GM19099 (cell line): ENCODE results near the gene ACER3.

Experiments used
- POLR2A ChIP-seq: IDR thresholded peaks from 3 replicates; pipeline ENCODE4 v1.6.1; 2011; ENCODE audit warnings: low read depth; ENCODE audit not compliant: insufficient read length; ENCODE audit errors: extremely low read depth

The ACER3 gene

DNA sequence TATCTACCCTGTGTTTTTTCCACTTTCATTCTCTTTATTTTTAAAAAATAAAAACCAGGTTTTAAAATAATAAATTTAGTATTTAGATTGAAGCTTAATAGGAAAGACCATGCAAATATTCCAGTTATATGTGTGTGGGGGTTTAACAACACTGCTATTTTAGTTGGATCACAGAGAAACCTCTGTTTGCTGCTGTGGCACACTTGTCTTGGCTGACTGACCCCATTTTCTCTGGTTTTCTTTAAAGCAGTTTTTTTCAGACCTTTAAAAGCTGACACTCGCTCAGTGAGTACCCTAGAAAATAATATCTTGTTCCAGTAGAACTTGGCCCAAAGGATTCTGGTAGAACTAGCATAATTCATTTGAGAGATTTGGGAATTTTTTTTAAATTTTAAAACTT, 31.6 kb downstream of the ACER3 start:
- TF ChIP-seq POLR2A: no peak

DNA sequence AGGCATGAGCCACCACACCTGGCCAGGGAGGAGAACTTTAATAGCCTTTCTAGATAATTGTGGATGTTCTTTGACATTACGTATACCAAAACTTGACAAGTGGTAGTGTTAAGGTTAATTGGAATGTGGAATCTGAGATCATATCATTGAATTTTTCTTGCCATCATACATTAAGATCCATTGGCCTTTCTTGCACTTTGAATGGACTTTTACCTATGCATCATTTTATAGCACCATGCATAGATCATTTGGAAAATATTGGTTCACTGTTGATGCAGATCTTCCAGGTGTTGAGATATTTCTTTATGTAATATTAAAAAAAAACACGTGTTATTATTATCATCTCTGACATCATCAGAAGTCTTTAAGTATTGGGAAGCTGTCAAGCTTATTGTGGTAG, 36.5 kb downstream of the ACER3 start:
- no peak for TF ChIP-seq POLR2A

DNA sequence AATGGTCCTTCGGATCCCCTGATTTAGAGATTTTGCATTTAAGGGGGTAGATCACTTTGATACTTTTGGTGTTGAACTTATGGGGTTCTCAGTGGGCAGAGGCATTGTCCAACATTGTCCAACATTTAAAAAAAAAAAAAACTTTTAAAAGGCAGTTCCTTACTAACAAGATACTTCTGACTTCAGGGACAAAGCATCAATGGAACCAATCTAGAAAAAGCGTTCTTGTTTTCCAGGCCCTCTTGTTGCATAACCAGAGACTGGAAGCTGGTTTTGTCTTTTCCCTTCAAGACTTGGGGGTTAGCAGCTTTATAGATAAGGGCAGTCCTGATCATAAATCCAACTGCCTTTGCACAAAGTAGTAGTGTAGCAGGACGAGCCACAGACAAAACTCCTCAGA, 40.4 kb downstream of the ACER3 start:
- TF ChIP-seq POLR2A: no peak

DNA sequence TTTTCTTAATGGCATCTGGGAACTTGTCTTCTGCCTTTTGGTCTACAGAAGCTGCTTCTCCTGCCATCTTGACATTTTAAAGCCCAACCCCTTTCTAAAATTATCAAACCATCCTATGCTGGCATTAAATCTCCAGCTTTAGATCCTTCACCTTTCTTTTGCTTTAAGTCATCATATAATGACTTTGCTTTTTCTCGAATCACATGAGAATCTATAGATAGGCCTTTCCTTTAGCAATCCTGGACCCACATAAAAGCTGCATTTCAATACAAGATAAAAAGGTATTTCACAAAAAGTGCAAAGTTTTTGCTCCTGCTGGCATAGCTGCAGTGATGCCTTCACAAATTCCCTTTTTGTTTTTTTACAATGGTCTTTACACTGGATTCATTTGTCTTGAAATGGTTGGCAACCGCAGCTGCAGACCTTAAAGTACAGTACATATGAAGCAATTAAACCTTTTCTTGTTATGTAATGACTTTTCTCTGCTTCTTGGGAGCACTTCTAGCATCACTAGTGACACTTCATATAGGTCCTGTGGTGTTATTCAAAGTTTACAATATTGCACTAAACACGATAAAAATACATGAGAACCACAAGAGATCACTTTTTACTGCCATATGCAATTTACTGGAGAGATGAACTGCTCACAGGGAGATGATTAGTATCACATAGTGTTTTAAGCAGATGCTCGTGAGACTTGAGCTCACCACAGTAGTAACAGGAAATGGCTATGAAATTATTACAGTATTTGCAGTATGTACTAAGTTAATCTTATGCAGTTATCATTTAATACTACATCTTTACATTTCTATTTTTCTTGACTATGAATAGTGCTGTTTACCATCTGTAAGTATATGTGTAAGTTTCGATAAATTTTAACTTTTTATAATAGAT, 41.6 kb downstream of the ACER3 start:
- TF ChIP-seq POLR2A: no peak

DNA sequence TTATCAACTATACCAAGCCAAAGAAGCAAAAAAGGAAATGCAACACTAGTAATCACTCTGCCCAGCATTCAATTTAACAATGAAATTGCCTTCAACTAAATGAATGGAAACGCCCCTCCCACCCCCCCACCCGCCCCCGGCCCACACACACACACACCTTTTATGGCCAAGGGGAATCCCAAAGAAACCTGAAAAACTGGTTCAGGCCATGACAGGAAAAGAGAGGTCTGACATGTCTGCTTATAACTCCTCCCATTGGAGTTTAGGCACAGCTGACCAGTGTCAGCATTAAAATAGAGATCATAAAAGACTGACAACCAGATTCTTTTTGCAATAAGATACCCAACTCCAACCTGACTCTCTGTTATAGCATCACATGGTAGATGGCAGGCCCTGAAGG, 42.6 kb downstream of the ACER3 start:
- TF ChIP-seq POLR2A: no peak

DNA sequence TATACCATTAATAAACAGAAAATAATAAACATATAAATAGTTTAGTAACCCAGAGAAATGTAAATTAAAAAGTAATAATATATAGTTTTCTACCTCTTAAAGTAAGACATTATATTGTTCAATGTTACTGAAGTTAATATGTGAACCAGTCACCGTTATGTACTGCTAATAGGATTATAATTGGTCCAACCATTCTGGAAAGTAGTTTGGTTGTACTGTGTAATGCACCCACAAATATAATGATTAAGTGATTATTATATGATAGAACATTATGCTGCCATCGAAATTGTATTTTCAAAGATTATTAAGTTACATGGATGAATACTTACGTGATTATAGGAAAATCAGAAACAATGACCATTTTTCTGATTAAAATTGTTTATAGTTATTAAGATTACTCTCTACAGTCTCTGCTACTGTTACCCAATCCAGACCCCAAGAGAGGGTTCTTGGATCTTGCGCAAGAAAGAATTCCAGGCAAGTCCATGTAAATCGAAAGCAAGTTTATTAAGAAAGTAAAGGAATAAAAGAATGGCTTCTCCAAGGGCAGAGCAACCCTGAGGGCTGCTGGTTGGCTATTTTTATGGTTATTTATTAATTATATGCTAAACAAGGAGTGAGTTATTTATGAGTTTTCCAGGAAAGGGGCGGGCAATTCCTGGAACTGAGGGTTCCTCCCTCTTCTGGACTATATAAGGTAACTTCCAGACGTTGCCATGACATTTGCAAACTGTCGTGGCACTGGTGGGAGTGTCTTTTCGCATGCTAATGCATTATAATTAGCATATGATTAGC, 50.1 kb downstream of the ACER3 start:
- TF ChIP-seq POLR2A: no peak

DNA sequence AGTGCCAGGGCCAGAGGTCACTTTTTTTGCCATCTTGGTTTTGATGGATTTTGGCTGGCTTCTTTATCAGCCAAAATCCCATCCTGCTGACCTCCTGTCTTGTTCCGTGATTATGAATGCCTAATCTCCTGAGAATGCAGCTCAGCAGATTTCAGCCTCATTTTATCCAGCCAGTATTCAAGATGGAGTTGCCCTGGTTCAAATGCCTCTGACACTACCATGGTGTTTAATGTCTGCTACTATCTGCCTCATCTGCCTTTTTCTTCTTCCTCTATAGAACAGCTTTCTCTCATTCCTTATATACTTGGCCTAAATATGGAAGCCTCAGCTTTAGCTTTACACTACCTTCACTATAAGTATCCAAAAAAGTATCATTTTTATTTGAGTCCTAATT, 50.7 kb downstream of the ACER3 start:
- TF ChIP-seq POLR2A: no peak

DNA sequence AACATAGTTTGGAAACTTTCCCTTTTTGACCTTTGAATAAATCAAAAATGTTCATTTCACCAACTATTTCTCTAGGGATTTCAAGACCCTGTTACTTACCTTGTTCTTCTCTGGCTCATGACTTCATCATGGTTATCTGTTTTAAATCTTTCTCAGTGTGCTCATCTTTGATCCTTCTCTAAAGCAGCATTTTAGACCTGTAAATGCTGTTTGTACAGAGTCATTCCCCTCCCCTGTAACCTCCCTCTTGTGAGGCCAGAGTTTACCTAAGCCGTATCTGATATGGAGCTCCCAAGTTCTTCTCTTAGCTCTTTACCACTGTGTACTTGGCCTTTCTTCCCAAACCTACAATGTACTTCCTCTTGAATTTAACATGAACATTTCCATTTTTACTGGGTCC, 56.0 kb downstream of the ACER3 start:
- no peak for TF ChIP-seq POLR2A

DNA sequence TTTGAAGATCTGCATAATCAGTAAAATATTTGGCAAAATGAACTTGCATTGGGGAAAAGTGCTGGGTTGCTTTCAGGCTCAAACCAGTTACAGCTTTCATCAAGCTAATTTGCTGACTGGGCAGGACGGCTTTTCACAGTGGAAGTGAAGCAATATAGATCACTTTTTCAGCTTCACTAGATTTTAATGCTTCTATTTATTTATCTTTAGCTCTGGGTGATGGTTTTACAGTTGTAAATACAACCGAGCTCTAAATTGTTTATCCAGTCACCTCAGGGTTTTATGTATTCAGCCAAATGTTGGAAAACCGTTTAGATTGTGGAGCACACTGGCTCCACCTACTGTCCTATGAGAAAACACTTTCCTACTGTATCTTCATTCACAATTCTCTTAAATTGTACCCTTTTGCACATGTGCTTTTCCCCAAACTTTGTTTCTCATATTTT, 58.2 kb downstream of the ACER3 start:
- no peak for TF ChIP-seq POLR2A

DNA sequence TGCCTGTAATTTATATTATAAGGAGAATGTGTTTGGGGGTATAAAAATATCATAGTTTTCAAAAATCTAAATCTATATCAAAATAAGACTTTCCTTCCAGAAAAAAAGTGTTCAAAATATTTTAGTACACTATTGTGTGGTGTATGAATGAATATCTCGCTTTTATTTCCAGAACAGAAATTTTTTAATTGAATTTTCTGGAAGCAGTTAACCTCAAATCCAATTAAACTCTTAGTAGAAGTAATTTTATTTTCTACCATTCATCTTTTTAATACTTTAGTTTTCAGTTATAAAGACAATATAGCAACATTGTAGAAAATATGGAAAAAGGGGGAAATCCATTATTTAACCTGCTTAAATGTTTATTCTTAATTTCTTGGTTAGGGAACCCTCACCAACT, 58.7 kb downstream of the ACER3 start:
- TF ChIP-seq POLR2A: no peak

DNA sequence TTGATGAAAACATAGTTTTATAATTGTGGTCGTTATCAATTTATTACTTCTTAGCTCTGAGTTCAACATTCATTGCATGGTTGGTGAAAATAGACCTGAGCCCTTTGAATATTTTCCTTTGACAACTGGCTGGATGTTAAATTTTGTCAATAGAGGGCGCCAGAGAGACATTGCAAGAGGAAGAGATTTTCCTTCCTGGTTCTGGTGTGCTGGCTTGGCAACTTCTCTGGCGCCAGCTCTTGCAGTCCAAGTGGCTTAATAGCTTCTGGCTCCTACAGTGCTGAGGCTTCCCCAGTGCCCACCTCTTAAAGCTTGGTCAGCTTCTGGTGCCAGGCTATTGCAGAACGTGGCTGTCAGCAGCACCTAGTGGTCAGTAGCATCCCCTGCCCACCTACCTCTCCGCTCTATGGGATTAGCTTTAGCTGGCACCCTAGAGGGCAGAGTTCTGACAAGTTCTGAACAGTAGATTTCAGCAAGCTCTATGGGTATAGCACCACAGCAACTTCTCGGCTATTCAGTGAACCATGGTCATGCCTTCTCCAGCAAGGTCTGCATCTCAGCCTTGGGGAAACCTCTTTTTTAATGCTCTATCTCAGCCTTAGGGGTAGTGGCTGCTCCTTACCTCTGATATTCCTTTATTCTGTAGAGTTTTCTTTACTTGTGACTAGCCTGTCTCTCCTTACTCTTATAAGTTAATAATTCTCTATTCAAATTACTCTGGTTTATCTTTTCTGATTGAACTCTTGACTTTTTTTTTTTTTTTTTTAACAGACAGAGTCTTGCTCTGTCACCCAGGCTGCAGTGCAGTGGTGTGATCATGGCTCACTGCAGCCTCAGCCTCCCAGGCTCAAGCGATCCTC, 59.4 kb downstream of the ACER3 start:
- TF ChIP-seq POLR2A: no peak

DNA sequence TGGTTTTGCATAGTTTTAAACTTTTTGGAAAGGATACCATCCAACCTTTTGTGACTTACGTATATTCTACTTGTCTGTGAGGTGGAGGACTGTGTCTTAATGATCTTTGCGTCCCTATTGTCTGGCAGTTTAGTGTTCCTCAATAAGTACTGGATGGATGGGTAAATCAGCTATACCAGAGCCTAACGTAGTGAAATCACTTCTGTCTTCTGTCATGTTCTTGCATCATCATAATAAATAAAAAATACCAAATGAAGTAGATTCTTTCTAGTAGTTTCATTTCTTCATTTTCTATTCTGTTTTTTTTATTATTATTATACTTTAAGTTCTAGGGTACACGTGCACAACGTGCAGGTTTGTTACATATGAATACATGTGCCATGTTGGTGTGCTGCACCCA, 66.4 kb downstream of the ACER3 start:
- TF ChIP-seq POLR2A: no peak

DNA sequence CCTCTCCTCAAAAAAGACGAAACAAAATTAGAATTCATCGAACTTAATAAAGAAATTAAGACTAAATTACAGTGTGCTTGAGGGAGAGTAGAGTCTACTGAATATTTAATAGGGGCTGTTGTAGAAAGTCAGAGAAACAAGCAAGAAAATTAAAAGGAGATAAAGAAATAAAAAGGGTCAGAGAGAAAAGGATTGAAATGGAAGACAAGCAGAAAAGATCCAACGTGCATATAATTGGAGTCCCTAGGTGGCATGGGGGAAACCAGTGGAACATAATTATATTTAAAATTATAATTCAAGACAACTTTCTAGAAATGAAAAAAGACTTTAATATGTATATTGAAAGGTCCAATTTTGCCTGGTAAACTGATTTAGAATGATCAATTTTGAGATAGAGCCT, 74.3 kb downstream of the ACER3 start:
- no peak for TF ChIP-seq POLR2A

DNA sequence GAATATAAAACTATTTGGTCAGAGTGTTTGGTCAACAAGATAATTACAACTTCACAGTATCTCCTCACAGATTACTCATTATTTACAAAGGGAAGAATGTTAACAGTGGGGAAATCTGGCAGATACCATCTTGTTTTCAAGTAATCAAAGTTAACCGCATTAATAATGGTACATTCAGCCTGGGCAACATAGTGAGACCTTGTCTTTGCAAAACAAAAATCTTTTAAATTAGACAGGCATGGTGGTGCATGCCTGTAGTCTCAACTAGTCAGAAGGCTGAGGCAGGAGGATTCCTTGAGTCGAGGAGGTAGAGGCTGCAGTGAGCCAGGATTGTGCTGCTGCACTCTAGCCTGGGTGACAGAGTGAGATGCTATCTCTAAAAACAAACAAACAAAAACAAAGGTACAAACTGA, 78.5 kb downstream of the ACER3 start:
- no peak for TF ChIP-seq POLR2A

DNA sequence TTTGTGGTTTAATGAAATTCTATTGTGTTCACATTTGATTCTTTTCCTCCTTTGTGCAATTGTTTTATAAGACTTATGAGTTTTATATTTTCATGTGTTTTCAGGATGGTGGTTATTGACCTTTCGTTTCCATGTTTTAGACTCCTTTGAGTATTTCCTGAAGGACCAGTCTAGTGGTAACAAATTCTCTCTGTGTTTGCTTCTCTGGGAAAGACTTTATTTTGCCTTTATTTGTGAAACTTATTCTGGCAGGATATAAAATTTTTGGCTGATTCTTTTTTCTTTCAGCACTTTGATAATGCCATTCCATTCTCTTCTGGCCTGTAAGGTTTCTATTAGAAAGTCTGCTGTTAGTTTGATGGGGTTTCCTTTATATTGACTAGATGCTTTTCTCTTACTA, 83.5 kb downstream of the ACER3 start:
- TF ChIP-seq POLR2A: no peak

DNA sequence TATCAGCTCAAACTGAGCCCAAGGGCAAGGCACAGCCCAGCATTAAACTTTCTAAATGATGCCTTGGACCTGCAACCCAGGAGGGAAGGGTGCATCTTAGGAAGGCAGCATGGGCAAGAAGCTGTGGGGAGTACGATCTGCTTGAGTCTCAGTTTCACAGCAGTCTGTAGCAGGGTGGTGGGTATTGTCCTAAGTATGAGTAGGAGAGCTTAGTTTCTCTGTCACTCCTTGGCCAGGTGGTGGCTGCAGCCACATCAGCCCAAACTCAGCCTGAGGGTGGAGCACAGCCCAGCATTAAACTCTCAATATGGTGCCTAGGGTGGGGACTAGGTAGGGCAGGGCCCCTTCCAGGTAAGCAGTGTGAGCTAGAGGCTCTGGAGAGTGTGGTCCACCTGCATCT, 85.5 kb downstream of the ACER3 start:
- no peak for TF ChIP-seq POLR2A

DNA sequence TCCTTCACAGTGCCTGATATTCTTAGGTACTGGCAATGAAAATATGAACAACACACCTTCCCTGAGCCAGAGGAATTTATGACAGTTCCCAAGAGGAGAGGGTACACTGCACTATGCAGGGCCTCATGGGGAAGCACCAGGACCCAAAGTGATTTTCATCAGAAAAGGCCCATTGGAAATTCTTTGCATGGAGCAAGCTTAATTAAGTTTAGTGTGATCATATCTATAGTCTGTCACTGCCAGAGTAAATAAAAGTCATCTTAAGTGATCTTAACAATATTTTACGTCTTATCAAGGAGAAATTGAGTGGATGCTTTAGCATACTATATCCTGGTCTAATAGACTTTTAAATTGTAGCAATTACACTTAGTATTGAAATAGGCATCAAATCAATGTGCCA, 86.5 kb downstream of the ACER3 start:
- TF ChIP-seq POLR2A: no peak
